ENCODE results near the gene ISG15.
"Not testable (repeated sequence)": the region's sequence is repeated elsewhere in the genome, so short reads cannot be mapped to it uniquely, and the experiment has no call there.

The ISG15 gene

DNA sequence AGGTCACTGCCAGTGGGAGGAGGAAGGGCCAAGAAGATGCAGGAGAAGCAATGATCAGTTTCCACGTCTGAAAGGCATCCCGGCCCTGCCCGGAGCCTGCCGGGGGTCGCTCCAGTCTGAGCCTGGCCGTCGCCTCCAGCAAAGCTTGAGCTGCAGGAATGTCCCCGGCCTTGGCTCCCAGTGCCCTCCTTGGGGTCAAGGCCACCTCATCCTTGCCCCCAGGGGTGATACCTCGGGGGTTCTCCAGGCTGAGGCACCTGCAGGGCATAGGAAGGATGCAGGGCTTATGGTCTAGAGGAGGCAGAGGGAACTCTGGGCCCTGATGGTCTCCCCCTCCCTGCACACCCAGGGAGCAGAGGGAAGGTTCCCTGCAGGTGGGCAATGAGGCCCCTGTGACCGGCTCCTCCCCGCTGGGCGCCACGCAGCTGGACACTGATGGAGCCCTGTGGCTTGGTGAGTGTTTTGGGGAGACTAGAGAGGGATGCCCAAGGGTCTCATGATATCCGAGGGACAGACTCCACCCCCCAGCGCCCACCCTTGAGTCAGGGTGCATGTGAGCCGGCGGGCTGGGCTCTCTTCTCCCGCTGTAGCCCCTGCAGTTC lies 40.9 kb downstream of the ISG15 start:
- Histone ChIP-seq H3K9me3 (ENCODE audit: control insufficient read depth, low read length) (no peaks in the 10 kb centered on the region), H3K4me1 (ENCODE audit: control insufficient read depth, insufficient read depth, low read length, poor library complexity, severe bottlenecking) (peaks cover 6% of the 10 kb centered on the region), H3K27ac (ENCODE audit: insufficient read depth, low read length, poor library complexity, severe bottlenecking) (no peak overlapping the region), H3K36me3 (ENCODE audit: control insufficient read depth, insufficient read depth, low read length) (no peaks in the 10 kb centered on the region), H3K27me3 (replicated peaks; ENCODE audit: control insufficient read depth, insufficient read depth, low read length, poor library complexity, severe bottlenecking) (peaks cover 14% of the 10 kb centered on the region), H3K4me3 (ENCODE audit: insufficient read depth, low read depth, low read length, poor library complexity, severe bottlenecking) (no peak overlapping the region)
- DNase-seq, result no peak

DNA sequence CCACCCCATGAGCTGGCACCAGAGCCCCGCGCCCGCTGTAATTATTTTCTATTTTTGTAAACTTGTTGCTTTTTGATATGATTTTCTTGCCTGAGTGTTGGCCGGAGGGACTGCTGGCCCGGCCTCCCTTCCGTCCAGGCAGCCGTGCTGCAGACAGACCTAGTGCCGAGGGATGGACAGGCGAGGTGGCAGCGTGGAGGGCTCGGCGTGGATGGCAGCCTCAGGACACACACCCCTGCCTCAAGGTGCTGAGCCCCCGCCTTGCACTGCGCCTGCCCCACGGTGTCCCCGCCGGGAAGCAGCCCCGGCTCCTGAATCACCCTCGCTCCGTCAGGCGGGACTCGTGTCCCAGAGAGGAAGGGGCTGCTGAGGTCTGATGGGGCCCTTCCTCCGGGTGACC lies 41.7 kb downstream of the ISG15 start:
- Histone ChIP-seq H3K9me3 (ENCODE audit: control insufficient read depth, low read length) (no peaks in the 10 kb centered on the region), H3K36me3 (ENCODE audit: control insufficient read depth, insufficient read depth, low read length) (no peaks in the 10 kb centered on the region), H3K27ac (ENCODE audit: insufficient read depth, low read length, poor library complexity, severe bottlenecking) (no peak overlapping the region), H3K27me3 (replicated peaks; ENCODE audit: control insufficient read depth, insufficient read depth, low read length, poor library complexity, severe bottlenecking) (peaks cover 22% of the 10 kb centered on the region), H3K4me1 (ENCODE audit: control insufficient read depth, insufficient read depth, low read length, poor library complexity, severe bottlenecking) (peaks cover 14% of the 10 kb centered on the region), H3K4me3 (ENCODE audit: insufficient read depth, low read depth, low read length, poor library complexity, severe bottlenecking) (no peak overlapping the region)
- no peak for DNase-seq

DNA sequence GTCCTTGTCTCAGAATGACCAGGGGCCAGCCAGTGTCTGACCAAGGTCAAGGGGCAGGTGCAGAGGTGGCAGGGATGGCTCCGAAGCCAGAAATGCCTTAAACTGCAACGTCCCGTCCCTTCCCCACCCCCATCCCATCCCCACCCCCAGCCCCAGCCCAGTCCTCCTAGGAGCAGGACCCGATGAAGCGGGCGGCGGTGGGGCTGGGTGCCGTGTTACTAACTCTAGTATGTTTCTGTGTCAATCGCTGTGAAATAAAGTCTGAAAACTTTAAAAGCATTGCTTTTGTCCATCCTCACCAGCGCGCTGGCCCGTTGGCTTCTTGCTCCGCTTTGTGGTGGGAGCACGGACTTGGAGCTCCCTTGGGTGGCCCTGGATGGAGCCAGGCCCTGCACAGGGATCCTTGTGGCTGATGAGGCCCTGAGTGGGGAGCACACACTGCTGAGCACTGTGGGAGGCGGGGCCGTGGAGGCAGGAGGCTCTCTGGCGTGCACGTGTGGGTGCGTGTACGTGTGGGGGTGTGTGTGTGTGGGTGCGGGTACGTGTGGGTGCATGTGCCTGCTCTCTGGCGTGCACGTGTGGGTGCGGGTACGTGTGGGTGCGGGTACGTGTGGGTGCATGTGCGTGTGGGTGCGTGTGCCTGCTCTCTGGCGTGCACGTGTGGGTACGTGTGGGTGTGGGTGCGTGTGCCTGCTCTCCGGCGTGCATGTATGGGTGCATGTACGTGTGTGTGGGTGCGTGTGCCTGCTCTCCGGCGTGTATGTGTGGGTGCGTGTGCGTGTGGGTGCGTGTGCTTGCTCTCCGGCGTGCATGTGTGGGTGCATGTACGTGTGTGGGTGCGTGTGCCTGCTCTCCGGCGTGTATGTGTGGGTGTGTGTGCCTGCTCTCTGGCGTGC lies 42.8 kb downstream of the ISG15 start:
- Histone ChIP-seq H3K27ac (ENCODE audit: insufficient read depth, low read length, poor library complexity, severe bottlenecking) (no peak overlapping the region), H3K36me3 (ENCODE audit: control insufficient read depth, insufficient read depth, low read length) (no peaks in the 10 kb centered on the region), H3K9me3 (ENCODE audit: control insufficient read depth, low read length) (no peaks in the 10 kb centered on the region), H3K27me3 (replicated peaks; ENCODE audit: control insufficient read depth, insufficient read depth, low read length, poor library complexity, severe bottlenecking) (peaks cover 31% of the 10 kb centered on the region), H3K4me3 (ENCODE audit: insufficient read depth, low read depth, low read length, poor library complexity, severe bottlenecking) (no peak overlapping the region), H3K4me1 (ENCODE audit: control insufficient read depth, insufficient read depth, low read length, poor library complexity, severe bottlenecking) (peaks cover 17% of the 10 kb centered on the region)
- no peak for DNase-seq

DNA sequence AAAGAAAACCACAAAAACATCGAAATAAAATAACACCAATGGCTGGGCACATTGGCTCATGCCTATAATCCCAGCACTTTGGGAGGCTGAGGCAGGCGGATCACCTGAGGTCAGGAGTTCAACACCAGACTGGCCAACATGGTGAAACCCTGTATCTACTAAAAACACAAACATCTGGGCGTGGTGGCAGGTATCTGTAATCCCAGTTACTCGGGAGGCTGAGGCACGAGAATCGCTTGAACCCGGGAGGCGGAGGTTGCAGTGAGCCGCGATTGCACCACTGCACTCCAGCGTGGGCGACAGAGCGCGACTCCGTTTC lies 44.4 kb downstream of the ISG15 start:
- H3K9me3 ChIP-seq (ENCODE audit: control insufficient read depth, low read length); H3K27ac ChIP-seq (ENCODE audit: insufficient read depth, low read length, poor library complexity, severe bottlenecking); H3K36me3 ChIP-seq (ENCODE audit: control insufficient read depth, insufficient read depth, low read length); H3K4me3 ChIP-seq (ENCODE audit: insufficient read depth, low read depth, low read length, poor library complexity, severe bottlenecking); DNase-seq: not testable (repeated sequence)
- Histone ChIP-seq H3K27me3 (replicated peaks; ENCODE audit: control insufficient read depth, insufficient read depth, low read length, poor library complexity, severe bottlenecking) (peaks cover 47% of the 10 kb centered on the region), H3K4me1 (ENCODE audit: control insufficient read depth, insufficient read depth, low read length, poor library complexity, severe bottlenecking) (peaks cover 22% of the 10 kb centered on the region)

DNA sequence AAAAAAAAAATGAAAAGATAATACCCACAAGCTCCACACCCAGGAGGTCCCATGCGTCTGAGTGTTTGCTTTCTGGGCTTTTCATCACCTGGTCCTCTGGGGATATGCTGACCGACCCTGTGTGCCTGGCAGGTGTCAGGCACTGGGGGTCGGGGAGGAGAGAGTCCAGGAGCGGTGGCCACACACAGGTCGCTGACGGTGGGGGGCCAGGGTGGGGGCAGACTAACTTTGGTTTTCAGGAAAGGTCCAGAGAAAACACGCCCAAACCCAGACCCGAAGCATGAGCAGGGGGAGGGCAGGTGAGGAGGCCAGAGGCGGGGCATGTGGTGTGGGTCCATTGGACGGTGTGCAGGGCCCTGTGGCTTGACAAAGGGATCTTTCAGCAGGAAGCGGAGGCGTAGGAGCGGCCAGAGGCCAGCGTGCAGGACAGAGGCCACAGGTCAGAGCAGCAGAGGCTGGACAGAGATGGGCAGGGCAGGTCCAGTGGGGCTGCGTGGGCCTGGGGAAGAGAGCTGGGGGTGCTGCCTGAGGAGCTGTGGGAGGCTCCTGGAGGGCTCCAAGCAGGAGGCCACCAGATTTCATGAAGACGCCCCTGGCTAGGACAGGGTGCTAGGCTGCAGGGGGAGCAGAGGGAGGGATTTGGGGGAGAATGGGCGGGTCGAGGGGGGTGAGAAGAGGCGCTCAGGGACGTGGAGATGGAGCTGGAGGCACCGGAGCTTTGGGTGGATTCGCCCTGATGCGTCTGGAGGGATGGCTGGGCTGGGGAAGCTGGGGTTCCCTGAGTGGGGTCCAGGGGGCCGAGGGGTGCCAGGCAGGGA lies 45.0 kb downstream of the ISG15 start:
- peaks cover 22% of the 10 kb centered on the region for H3K4me1 ChIP-seq (ENCODE audit: control insufficient read depth, insufficient read depth, low read length, poor library complexity, severe bottlenecking)
- H3K27me3 ChIP-seq (replicated peaks; ENCODE audit: control insufficient read depth, insufficient read depth, low read length, poor library complexity, severe bottlenecking), result peaks cover 53% of the 10 kb centered on the region
- no peak overlapping the region for H3K4me3 ChIP-seq (ENCODE audit: insufficient read depth, low read depth, low read length, poor library complexity, severe bottlenecking)
- H3K27ac ChIP-seq (ENCODE audit: insufficient read depth, low read length, poor library complexity, severe bottlenecking), result no peak overlapping the region
- no peaks in the 10 kb centered on the region for H3K36me3 ChIP-seq (ENCODE audit: control insufficient read depth, insufficient read depth, low read length)
- no peaks in the 10 kb centered on the region for H3K9me3 ChIP-seq (ENCODE audit: control insufficient read depth, low read length)
- DNase-seq, result no peak

DNA sequence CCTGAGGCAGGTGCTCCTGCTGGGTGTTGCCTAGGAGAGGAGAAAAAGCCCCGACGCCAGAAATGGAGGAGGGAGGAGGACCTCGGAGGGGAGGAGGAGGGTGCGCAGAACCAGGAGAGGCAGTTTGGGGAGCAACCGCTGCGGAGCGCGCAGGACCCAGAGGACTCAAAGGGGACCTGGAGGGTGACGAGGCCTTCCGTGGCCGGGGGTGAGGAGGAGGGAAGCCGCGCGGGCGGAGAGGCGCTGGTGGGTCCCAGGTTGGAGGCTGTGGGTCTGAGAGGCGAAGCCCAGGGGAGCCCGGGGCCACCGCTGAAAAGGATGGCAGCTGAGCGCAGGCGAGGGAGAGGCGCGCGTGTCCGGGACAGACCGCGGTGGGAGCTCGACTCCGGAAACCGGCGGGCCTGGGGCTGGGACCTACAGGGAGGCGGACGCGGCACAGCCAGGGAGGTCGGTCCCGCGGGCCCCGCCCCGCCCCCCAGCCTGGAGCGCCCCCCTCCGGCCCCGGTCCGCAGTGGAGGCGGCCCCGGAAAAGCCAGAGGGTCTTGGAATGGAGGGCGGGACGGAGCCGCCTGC lies 45.7 kb downstream of the ISG15 start:
- Histone ChIP-seq H3K4me3 (ENCODE audit: insufficient read depth, low read depth, low read length, poor library complexity, severe bottlenecking) (peak overlapping the region; percentile 35), H3K36me3 (ENCODE audit: control insufficient read depth, insufficient read depth, low read length) (no peaks in the 10 kb centered on the region), H3K9me3 (ENCODE audit: control insufficient read depth, low read length) (no peaks in the 10 kb centered on the region), H3K27me3 (replicated peaks; ENCODE audit: control insufficient read depth, insufficient read depth, low read length, poor library complexity, severe bottlenecking) (peaks cover 59% of the 10 kb centered on the region), H3K27ac (ENCODE audit: insufficient read depth, low read length, poor library complexity, severe bottlenecking) (no peak overlapping the region), H3K4me1 (ENCODE audit: control insufficient read depth, insufficient read depth, low read length, poor library complexity, severe bottlenecking) (peaks cover 29% of the 10 kb centered on the region)
- DNase-seq, result no peak

DNA sequence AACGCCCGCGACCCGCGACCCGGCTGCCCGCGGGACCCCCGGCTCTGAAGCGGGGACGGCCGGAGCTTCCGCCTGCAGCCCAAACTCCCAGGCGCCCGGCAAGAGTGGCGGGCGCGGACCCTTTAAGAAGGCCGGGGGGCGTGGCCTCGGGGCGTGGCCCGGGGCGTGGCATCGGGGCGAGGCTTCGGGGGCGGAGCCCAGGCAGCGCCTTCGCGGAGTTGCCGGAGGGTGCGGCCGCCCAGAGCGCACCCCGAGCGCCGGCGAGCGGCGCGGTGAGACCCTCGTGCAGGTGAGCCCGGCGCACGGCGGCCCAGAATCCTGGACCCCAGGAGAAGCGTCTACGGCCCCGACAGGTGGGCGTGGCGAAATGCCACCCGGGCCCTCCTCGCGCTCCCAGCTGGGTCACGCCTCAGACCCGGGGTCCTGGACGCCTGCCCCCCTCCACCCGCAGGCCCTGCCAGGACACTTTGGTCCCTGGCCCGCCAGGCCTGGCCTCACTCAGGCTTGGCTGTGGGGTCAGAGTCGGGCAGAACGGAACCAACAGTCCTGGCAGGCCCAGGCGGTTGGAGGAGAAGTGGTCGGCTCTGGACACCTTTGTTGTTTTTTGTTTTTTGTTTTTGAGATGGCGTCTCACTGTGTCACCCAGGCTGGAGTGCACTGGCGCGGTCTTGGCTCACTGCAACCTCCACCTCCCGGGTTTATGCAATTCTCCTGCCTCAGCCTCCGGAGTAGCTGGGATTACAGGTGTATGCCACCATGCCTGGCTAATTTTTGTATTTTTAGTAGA lies 46.4 kb downstream of the ISG15 start:
- no peaks in the 10 kb centered on the region for H3K9me3 ChIP-seq (ENCODE audit: control insufficient read depth, low read length)
- H3K4me3 ChIP-seq (ENCODE audit: insufficient read depth, low read depth, low read length, poor library complexity, severe bottlenecking), result peak overlapping the region; percentile 35
- DNase-seq, result peak; percentile 79 to 83 (median 79)
- H3K27me3 ChIP-seq (replicated peaks; ENCODE audit: control insufficient read depth, insufficient read depth, low read length, poor library complexity, severe bottlenecking), result peaks cover 59% of the 10 kb centered on the region
- no peak overlapping the region for H3K27ac ChIP-seq (ENCODE audit: insufficient read depth, low read length, poor library complexity, severe bottlenecking)
- H3K4me1 ChIP-seq (ENCODE audit: control insufficient read depth, insufficient read depth, low read length, poor library complexity, severe bottlenecking), result peaks cover 35% of the 10 kb centered on the region
- no peaks in the 10 kb centered on the region for H3K36me3 ChIP-seq (ENCODE audit: control insufficient read depth, insufficient read depth, low read length)

DNA sequence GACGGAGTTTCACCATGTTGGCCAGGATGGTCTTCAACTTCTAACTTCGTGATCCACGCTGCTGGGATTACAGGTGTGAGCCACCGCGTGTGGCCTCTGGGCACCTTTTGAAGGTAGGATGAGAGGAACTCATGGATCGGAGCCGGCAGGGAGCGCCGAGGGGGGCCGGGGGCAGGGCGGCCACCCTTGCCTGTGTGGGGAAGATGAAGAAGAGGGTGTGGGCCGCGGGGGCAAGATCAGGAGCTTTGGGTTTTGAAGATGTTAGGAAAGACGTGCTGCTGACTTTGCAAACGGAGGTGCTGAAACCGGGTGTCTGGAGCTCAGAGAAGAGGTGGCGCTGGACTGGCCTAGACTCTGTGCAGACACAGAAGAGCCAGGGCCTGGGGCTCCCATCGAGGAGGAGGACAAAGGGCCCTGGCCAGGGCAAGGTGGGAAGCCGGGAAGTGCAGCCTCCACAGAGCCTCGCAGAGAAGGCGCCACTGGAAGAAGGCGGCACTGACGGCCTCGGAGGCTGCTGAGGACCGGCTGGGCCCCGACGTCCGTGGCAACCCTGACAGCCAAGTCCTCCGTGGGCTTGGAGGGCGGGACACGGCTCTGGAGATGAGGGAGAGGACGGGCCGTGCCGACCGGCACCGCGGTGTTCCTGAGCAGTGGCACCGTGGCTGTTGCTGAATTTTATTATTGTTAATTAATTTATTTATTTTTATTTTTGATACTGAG lies 47.1 kb downstream of the ISG15 start:
- peaks cover 35% of the 10 kb centered on the region for H3K4me1 ChIP-seq (ENCODE audit: control insufficient read depth, insufficient read depth, low read length, poor library complexity, severe bottlenecking)
- H3K27me3 ChIP-seq (replicated peaks; ENCODE audit: control insufficient read depth, insufficient read depth, low read length, poor library complexity, severe bottlenecking), result peaks cover 59% of the 10 kb centered on the region
- no peak overlapping the region for H3K4me3 ChIP-seq (ENCODE audit: insufficient read depth, low read depth, low read length, poor library complexity, severe bottlenecking)

More for the DNA sequence above, 47.1 kb downstream of the ISG15 start:
- Histone ChIP-seq H3K27ac (ENCODE audit: insufficient read depth, low read length, poor library complexity, severe bottlenecking) (no peak overlapping the region), H3K36me3 (ENCODE audit: control insufficient read depth, insufficient read depth, low read length) (no peaks in the 10 kb centered on the region), H3K9me3 (ENCODE audit: control insufficient read depth, low read length) (no peaks in the 10 kb centered on the region)
- DNase-seq, result no peak

Measured in effector memory CD4-positive, alpha-beta T cell (primary cell).